Measurements from ENCODE around the gene PLSCR1. TPM values are rescaled to one million over a fixed set of nuclear protein-coding genes. Genes with fewer than 3 reads are reported as not detected.

PLSCR1 gene
- polyA plus RNA-seq, 3 donors, result 103 to 221 (median 127) TPM

- no peaks in the 10 kb centered on the region for H3K27me3 Mint-ChIP-seq (ENCODE audit: low read depth in 3 of 3)
- H3K9ac ChIP-seq (ENCODE audit: insufficient read depth, low read length, poor library complexity, severe bottlenecking), result no peak overlapping the region
- no peak overlapping the region for H3K4me3 Mint-ChIP-seq
- DNase-seq, result no peak
- no CpG with 5 or more reads among the region's 1 CpG for WGBS (ENCODE audit: insufficient coverage)
- H2AFZ ChIP-seq (ENCODE audit: insufficient read depth, low read depth, low read length, poor library complexity, severe bottlenecking), result no peak overlapping the region
- H3K36me3 ChIP-seq (replicated peaks in 1 of 2; ENCODE audit: control insufficient read depth in 1 of 2, insufficient read depth in 2 of 2, low read length in 2 of 2), result no peaks in the 10 kb centered on the region
- peaks cover 6 to 7% of the 10 kb centered on the region in 2 donors for H3K36me3 Mint-ChIP-seq
- no peaks in the 10 kb centered on the region for H3K79me2 ChIP-seq (ENCODE audit: insufficient read depth, low read length)
- no peaks in the 10 kb centered on the region for H4K20me1 ChIP-seq (ENCODE audit: insufficient read depth, low read length)
- TF ChIP-seq, protein P1, sequence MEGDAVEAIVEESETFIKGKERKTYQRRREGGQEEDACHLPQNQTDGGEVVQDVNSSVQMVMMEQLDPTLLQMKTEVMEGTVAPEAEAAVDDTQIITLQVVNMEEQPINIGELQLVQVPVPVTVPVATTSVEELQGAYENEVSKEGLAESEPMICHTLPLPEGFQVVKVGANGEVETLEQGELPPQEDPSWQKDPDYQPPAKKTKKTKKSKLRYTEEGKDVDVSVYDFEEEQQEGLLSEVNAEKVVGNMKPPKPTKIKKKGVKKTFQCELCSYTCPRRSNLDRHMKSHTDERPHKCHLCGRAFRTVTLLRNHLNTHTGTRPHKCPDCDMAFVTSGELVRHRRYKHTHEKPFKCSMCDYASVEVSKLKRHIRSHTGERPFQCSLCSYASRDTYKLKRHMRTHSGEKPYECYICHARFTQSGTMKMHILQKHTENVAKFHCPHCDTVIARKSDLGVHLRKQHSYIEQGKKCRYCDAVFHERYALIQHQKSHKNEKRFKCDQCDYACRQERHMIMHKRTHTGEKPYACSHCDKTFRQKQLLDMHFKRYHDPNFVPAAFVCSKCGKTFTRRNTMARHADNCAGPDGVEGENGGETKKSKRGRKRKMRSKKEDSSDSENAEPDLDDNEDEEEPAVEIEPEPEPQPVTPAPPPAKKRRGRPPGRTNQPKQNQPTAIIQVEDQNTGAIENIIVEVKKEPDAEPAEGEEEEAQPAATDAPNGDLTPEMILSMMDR (IDR thresholded peaks at IDR 0.05), result no peak
- no peaks in the 10 kb centered on the region for H3K27me3 ChIP-seq (ENCODE audit: control insufficient read depth in 2 of 2, insufficient read depth in 2 of 2, low read length in 2 of 2)
- intact Hi-C loops (cut with micrococcal nuclease), result loop anchor here in 1 of 2 donors (10.0 kb wide), 1 partner anchor 49 kb away; no protein-coding TSS in a partner anchor
- no peaks in the 10 kb centered on the region for H3K9me3 ChIP-seq (replicated peaks in 1 of 2; ENCODE audit: control insufficient read depth in 1 of 2, insufficient read depth in 1 of 2, low read length in 2 of 2)
- peaks cover 0 to 3% (median 1%) of the 10 kb centered on the region in 7 donors for H3K9me3 Mint-ChIP-seq
- H3K4me2 ChIP-seq (replicated peaks; ENCODE audit: extremely low read depth, low read length, poor library complexity, severe bottlenecking), result no peak overlapping the region
- no peak overlapping the region for H3K27ac ChIP-seq (ENCODE audit: low read depth in 1 of 2, low read length in 2 of 2)
- peaks cover 17 to 23% of the 10 kb centered on the region in 2 donors for H3K4me1 ChIP-seq (ENCODE audit: control insufficient read depth in 1 of 2, insufficient read depth in 2 of 2, low read length in 2 of 2)
- peaks cover 27% of the 10 kb centered on the region for H3K4me1 Mint-ChIP-seq
- no peak overlapping the region for H3K4me3 ChIP-seq (replicated peaks in 1 of 3; ENCODE audit: low read depth in 2 of 3, low read length in 3 of 3)
- H3K27ac Mint-ChIP-seq, result peak overlapping the region in 1 of 7 donors; percentile 12
These were observed 38.9 kb downstream of the PLSCR1 start for GRCh38 chr3:146505516-146505915.

- peaks cover 25% of the 10 kb centered on the region for H3K4me1 Mint-ChIP-seq
- H3K27me3 ChIP-seq (ENCODE audit: control insufficient read depth in 2 of 2, insufficient read depth in 2 of 2, low read length in 2 of 2), result no peaks in the 10 kb centered on the region
- H2AFZ ChIP-seq (ENCODE audit: insufficient read depth, low read depth, low read length, poor library complexity, severe bottlenecking), result no peak overlapping the region
- DNase-seq, result no peak
- H3K27ac Mint-ChIP-seq, result peak overlapping the region in 1 of 7 donors; percentile 19
- TF ChIP-seq, protein P1 (IDR thresholded peaks at IDR 0.05), result no peak
- no peak overlapping the region for H3K4me2 ChIP-seq (replicated peaks; ENCODE audit: extremely low read depth, low read length, poor library complexity, severe bottlenecking)
- peaks cover 0 to 3% (median 1%) of the 10 kb centered on the region in 7 donors for H3K9me3 Mint-ChIP-seq
- H3K27me3 Mint-ChIP-seq (ENCODE audit: low read depth in 3 of 3), result no peaks in the 10 kb centered on the region
- H3K4me3 Mint-ChIP-seq, result no peak overlapping the region
- no peak overlapping the region for H3K4me3 ChIP-seq (replicated peaks in 1 of 3; ENCODE audit: low read depth in 2 of 3, low read length in 3 of 3)
- no CpG with 5 or more reads among the region's 3 CpGs for WGBS (ENCODE audit: insufficient coverage)
- peaks cover 3 to 7% of the 10 kb centered on the region in 2 donors for H3K36me3 Mint-ChIP-seq
- no peak overlapping the region for H3K9ac ChIP-seq (ENCODE audit: insufficient read depth, low read length, poor library complexity, severe bottlenecking)
- H3K9me3 ChIP-seq (replicated peaks in 1 of 2; ENCODE audit: control insufficient read depth in 1 of 2, insufficient read depth in 1 of 2, low read length in 2 of 2), result no peaks in the 10 kb centered on the region
- peaks cover 17 to 23% of the 10 kb centered on the region in 2 donors for H3K4me1 ChIP-seq (ENCODE audit: control insufficient read depth in 1 of 2, insufficient read depth in 2 of 2, low read length in 2 of 2)
- H3K27ac ChIP-seq (ENCODE audit: low read depth in 1 of 2, low read length in 2 of 2), result no peak overlapping the region
- H3K79me2 ChIP-seq (ENCODE audit: insufficient read depth, low read length), result no peaks in the 10 kb centered on the region
- intact Hi-C loops (cut with micrococcal nuclease), result loop anchor here in 1 of 2 donors (10.0 kb wide), 1 partner anchor 50 kb away; no protein-coding TSS in a partner anchor
- no peaks in the 10 kb centered on the region for H3K36me3 ChIP-seq (replicated peaks in 1 of 2; ENCODE audit: control insufficient read depth in 1 of 2, insufficient read depth in 2 of 2, low read length in 2 of 2)
- no peaks in the 10 kb centered on the region for H4K20me1 ChIP-seq (ENCODE audit: insufficient read depth, low read length)
These were observed 39.8 kb downstream of the PLSCR1 start for GRCh38 chr3:146504498-146505197.
